Activated CD8-positive, alpha-beta T cell treated with anti-CD3 and anti-CD28 coated beads for 36 hours (primary cell): Measurements from ENCODE around the gene PLA2G2F. TPM values are rescaled to one million over a fixed set of nuclear protein-coding genes. Genes with fewer than 3 reads are reported as not detected.

Experiments used
- ATAC-seq: fragments of 200-7000 bp; cut with Tn5 transposase; one replicate; pipeline ENCODE4 v1.10.0; 2021; ENCODE audit warnings: mild to moderate bottlenecking, moderate library complexity
- CTCF ChIA-PET: fragments of 350-600 bp; sonication (Branson Sonifier 250); formaldehyde crosslinking; loops from one replicate; lab custom pipeline; 2021; ENCODE audit warnings: antibody characterized with exemption; lab: Charles Lee
- POLR2A ChIA-PET: fragments of 350-600 bp; sonication (Branson Sonifier 250); formaldehyde crosslinking; loops from one replicate; lab custom pipeline; 2021; ENCODE audit warnings: antibody characterized with exemption; lab: Charles Lee
- DNase-seq: peaks from one replicate; pipeline ENCODE4 v3.0.0-alpha.2; 2020
- H3K27ac Mint-ChIP-seq: one replicate; pipeline ENCODE4 v1.8.0; 2021; ENCODE audit warnings: mild to moderate bottlenecking, mixed read lengths
- H3K27me3 Mint-ChIP-seq: one replicate; pipeline ENCODE4 v1.8.0; 2021; ENCODE audit warnings: mixed read lengths
- H3K36me3 Mint-ChIP-seq: one replicate; pipeline ENCODE4 v1.8.0; 2021; ENCODE audit warnings: low read depth, mixed read lengths
- H3K4me1 Mint-ChIP-seq: one replicate; pipeline ENCODE4 v1.8.0; 2021; ENCODE audit warnings: low read depth, mixed read lengths
- H3K4me3 Mint-ChIP-seq: one replicate; pipeline ENCODE4 v1.8.0; 2021; ENCODE audit warnings: mild to moderate bottlenecking, moderate library complexity, mixed read lengths
- H3K9me3 Mint-ChIP-seq: one replicate; pipeline ENCODE4 v1.8.0; 2021; ENCODE audit warnings: mixed read lengths
- CTCF ChIP-seq: fragments of 200-600 bp; IDR thresholded peaks from one replicate; pipeline ENCODE4 v1.8.0; 2022; ENCODE audit warnings: antibody characterized with exemption, mild to moderate bottlenecking
- intact Hi-C: fragments of 100-400 bp; cut with micrococcal nuclease; formaldehyde crosslinking; loops from one replicate; pipeline ENCODE4 v1.10.0; 2022
- total RNA-seq, 2 experiments: library from RNA; stranded (reverse); gene quantifications; one replicate each; pipeline ENCODE4 v1.2.3, GENCODE V29; 2021

The PLA2G2F gene
- total RNA-seq, 2 experiments from 2014 or later = not detected

GRCh38 chr1:20108366-20109123 is 30.6 kb upstream of the PLA2G2F start:
- Mint-ChIP-seq H3K9me3 (no peaks in the 10 kb centered on the region), H3K27me3 (peaks cover 14% of the 10 kb centered on the region), H3K4me1 (no peaks in the 10 kb centered on the region), H3K36me3 (no peaks in the 10 kb centered on the region), H3K27ac (no peak overlapping the region), H3K4me3 (no peak overlapping the region)
- intact Hi-C loops = no loop called here
- TF ChIP-seq CTCF = no peak
- DNase-seq = no peak
- ChIA-PET CTCF (no interaction called here), POLR2A (no interaction called here)
- ATAC-seq = no peak

- CTCF ChIA-PET = no interaction called here
Measured at GRCh38 chr1:20109223-20109856, 29.8 kb upstream of the PLA2G2F start.

GRCh38 chr1:20110679-20111078 is 28.4 kb upstream of the PLA2G2F start:
- H3K27me3 Mint-ChIP-seq = peaks cover 16% of the 10 kb centered on the region
- intact Hi-C loops = no loop called here
- no peak for ATAC-seq
- DNase-seq = no peak
- no peaks in the 10 kb centered on the region for H3K9me3 Mint-ChIP-seq
- no peak overlapping the region for H3K27ac Mint-ChIP-seq
- no peaks in the 10 kb centered on the region for H3K4me1 Mint-ChIP-seq
- no peak overlapping the region for H3K4me3 Mint-ChIP-seq
- no peak for TF ChIP-seq CTCF
- CTCF ChIA-PET = interaction anchor here (0.8 to 1.3 kb wide), 4 partner anchors 9 to 42 kb away, joined by 3 to 5 read pairs (median 3); no protein-coding TSS in a partner anchor
- POLR2A ChIA-PET = no interaction called here
- no peaks in the 10 kb centered on the region for H3K36me3 Mint-ChIP-seq

More at GRCh38 chr1:20109223-20109856, 29.8 kb upstream of the PLA2G2F start:
- POLR2A ChIA-PET = no interaction called here
- Mint-ChIP-seq H3K4me3 (no peak overlapping the region), H3K27ac (no peak overlapping the region), H3K27me3 (peaks cover 14% of the 10 kb centered on the region), H3K9me3 (no peaks in the 10 kb centered on the region), H3K36me3 (no peaks in the 10 kb centered on the region), H3K4me1 (no peaks in the 10 kb centered on the region)
- ATAC-seq (peak; percentile 37), DNase-seq (peak; percentile 5)
- intact Hi-C loops = no loop called here
- no peak for TF ChIP-seq CTCF

- Mint-ChIP-seq H3K9me3 (no peaks in the 10 kb centered on the region), H3K27me3 (peaks cover 22% of the 10 kb centered on the region), H3K27ac (no peak overlapping the region), H3K4me1 (no peaks in the 10 kb centered on the region), H3K4me3 (no peak overlapping the region), H3K36me3 (no peaks in the 10 kb centered on the region)
- ATAC-seq (no peak), DNase-seq (no peak)
- ChIA-PET CTCF (interaction anchor here (0.8 to 1.3 kb wide), 3 partner anchors 9 to 41 kb away, joined by 3 to 5 read pairs (median 3); no protein-coding TSS in a partner anchor), POLR2A (no interaction called here)
- TF ChIP-seq CTCF = no peak
- intact Hi-C loops = no loop called here
Measured at GRCh38 chr1:20111452-20111851, 27.7 kb upstream of the PLA2G2F start.
